ENCODE data around the gene RNF14. TPM values are rescaled to one million over a fixed set of nuclear protein-coding genes. Genes with fewer than 3 reads are reported as not detected.

Gene RNF14
- total RNA-seq, 1 experiment from 2014 or later: 37.5 TPM

- Histone ChIP-seq H3K36me3 (ENCODE audit: control insufficient read depth in 1 of 2, insufficient read depth in 2 of 2, low read length in 2 of 2) (peaks cover 0 to 3% of the 10 kb centered on the region in 2 experiments; a peak in 2 of 4 replicates), H3K27ac (ENCODE audit: low read depth, low read length) (peak within 1 kb of the TSS; percentile 66), H3K4me3 (replicated peaks in 1 of 2; ENCODE audit: low read depth in 1 of 2, low read length in 2 of 2) (peak within 1 kb of the TSS; percentile 62 to 88), H4K20me1 (ENCODE audit: insufficient read depth) (no peaks in the 10 kb centered on the region), H3K4me1 (ENCODE audit: control insufficient read depth in 1 of 2, insufficient read depth in 2 of 2, low read length in 2 of 2) (peaks cover 13 to 45% of the 10 kb centered on the region in 2 experiments), H3K9ac (ENCODE audit: low read length) (peak within 1 kb of the TSS; percentile 87), H3K9me3 (ENCODE audit: control insufficient read depth in 1 of 2, insufficient read depth in 1 of 2, low read depth in 1 of 2, low read length in 2 of 2) (no peaks in the 10 kb centered on the region), H2AFZ (ENCODE audit: low read depth, low read length, poor library complexity, severe bottlenecking) (no peak within 1 kb of the TSS), H3K79me2 (ENCODE audit: insufficient read depth, low read length) (peaks cover 4% of the 10 kb centered on the region; the same call in 1 of the 2 replicates), H3K4me2 (ENCODE audit: low read length) (peak within 1 kb of the TSS; percentile 96), H3K27me3 (ENCODE audit: insufficient read depth, low read length) (no peaks in the 10 kb centered on the region), H3K9me2 (ENCODE audit: insufficient read depth) (no peaks in the 10 kb centered on the region)
- RAD21 ChIA-PET (ENCODE audit: low non-redundant PET in 1 of 2, low total read pairs in 2 of 2, uncharacterized antibody in 2 of 2, unreplicated experiment in 2 of 2): interaction anchor here (0.7 to 1.8 kb wide), 3 partner anchors 130 to 700 kb away, joined by 3 to 4 read pairs (median 4); no protein-coding TSS in a partner anchor
- ATAC-seq: peak; percentile 82
- CTCF ChIA-PET: interaction anchor here (1.1 to 3.4 kb wide), 10 partner anchors 12 to 321 kb away, joined by 3 to 35 read pairs (median 6); no protein-coding TSS in a partner anchor
- no TSS peak for BruUV-seq (replicated peaks)
- intact Hi-C loops (cut with micrococcal nuclease): loop anchor here (2.0 kb wide), 1 partner anchor 46 kb away; no protein-coding TSS in a partner anchor
- DNase-seq (ENCODE audit: low read depth, low spot score): peak; percentile 49
- POLR2A ChIA-PET: interaction anchor here (0.5 to 2.1 kb wide), 3 partner anchors 11 to 130 kb away, joined by 4 to 11 read pairs (median 7); no protein-coding TSS in a partner anchor
- no peak for TF ChIP-seq FOSL1 (IDR thresholded peaks at IDR 0.05; ENCODE audit: low read depth)
- peak; percentile 87 for TF ChIP-seq POLR2AphosphoS5 (IDR thresholded peaks at IDR 0.05; ENCODE audit: low read depth, low read length)
- TF ChIP-seq JUND (IDR thresholded peaks at IDR 0.05): no peak
- no peak for TF ChIP-seq ELF1 (IDR thresholded peaks at IDR 0.05; ENCODE audit: borderline replicate concordance, low read depth)
- no peak; the same call in 1 of the 2 replicates for TF ChIP-seq MAX (IDR thresholded peaks at IDR 0.05)
- no peak for TF ChIP-seq EZH2phosphoT487 (IDR thresholded peaks at IDR 0.05; ENCODE audit: borderline replicate concordance)
- no peak for TF ChIP-seq EGR1 (IDR thresholded peaks at IDR 0.05; ENCODE audit: low read depth)
- TF ChIP-seq, protein P1, sequence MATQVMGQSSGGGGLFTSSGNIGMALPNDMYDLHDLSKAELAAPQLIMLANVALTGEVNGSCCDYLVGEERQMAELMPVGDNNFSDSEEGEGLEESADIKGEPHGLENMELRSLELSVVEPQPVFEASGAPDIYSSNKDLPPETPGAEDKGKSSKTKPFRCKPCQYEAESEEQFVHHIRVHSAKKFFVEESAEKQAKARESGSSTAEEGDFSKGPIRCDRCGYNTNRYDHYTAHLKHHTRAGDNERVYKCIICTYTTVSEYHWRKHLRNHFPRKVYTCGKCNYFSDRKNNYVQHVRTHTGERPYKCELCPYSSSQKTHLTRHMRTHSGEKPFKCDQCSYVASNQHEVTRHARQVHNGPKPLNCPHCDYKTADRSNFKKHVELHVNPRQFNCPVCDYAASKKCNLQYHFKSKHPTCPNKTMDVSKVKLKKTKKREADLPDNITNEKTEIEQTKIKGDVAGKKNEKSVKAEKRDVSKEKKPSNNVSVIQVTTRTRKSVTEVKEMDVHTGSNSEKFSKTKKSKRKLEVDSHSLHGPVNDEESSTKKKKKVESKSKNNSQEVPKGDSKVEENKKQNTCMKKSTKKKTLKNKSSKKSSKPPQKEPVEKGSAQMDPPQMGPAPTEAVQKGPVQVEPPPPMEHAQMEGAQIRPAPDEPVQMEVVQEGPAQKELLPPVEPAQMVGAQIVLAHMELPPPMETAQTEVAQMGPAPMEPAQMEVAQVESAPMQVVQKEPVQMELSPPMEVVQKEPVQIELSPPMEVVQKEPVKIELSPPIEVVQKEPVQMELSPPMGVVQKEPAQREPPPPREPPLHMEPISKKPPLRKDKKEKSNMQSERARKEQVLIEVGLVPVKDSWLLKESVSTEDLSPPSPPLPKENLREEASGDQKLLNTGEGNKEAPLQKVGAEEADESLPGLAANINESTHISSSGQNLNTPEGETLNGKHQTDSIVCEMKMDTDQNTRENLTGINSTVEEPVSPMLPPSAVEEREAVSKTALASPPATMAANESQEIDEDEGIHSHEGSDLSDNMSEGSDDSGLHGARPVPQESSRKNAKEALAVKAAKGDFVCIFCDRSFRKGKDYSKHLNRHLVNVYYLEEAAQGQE (IDR thresholded peaks at IDR 0.05; ENCODE audit: low read depth): no peak
- TF ChIP-seq, protein P2, sequence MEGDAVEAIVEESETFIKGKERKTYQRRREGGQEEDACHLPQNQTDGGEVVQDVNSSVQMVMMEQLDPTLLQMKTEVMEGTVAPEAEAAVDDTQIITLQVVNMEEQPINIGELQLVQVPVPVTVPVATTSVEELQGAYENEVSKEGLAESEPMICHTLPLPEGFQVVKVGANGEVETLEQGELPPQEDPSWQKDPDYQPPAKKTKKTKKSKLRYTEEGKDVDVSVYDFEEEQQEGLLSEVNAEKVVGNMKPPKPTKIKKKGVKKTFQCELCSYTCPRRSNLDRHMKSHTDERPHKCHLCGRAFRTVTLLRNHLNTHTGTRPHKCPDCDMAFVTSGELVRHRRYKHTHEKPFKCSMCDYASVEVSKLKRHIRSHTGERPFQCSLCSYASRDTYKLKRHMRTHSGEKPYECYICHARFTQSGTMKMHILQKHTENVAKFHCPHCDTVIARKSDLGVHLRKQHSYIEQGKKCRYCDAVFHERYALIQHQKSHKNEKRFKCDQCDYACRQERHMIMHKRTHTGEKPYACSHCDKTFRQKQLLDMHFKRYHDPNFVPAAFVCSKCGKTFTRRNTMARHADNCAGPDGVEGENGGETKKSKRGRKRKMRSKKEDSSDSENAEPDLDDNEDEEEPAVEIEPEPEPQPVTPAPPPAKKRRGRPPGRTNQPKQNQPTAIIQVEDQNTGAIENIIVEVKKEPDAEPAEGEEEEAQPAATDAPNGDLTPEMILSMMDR (IDR thresholded peaks at IDR 0.05 in 2 of 3, conservative IDR thresholded peaks at IDR 0.05 in 1 of 3; ENCODE audit: borderline replicate concordance in 1 of 3, insufficient read depth in 1 of 3, low read depth in 2 of 3, low read length in 2 of 3): no peak
- TF ChIP-seq SP1 (IDR thresholded peaks at IDR 0.05; ENCODE audit: low read depth): no peak
- TF ChIP-seq, protein P3, sequence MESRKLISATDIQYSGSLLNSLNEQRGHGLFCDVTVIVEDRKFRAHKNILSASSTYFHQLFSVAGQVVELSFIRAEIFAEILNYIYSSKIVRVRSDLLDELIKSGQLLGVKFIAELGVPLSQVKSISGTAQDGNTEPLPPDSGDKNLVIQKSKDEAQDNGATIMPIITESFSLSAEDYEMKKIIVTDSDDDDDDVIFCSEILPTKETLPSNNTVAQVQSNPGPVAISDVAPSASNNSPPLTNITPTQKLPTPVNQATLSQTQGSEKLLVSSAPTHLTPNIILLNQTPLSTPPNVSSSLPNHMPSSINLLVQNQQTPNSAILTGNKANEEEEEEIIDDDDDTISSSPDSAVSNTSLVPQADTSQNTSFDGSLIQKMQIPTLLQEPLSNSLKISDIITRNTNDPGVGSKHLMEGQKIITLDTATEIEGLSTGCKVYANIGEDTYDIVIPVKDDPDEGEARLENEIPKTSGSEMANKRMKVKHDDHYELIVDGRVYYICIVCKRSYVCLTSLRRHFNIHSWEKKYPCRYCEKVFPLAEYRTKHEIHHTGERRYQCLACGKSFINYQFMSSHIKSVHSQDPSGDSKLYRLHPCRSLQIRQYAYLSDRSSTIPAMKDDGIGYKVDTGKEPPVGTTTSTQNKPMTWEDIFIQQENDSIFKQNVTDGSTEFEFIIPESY (IDR thresholded peaks at IDR 0.05; ENCODE audit: extremely low read depth, insufficient replicate concordance, low read length): peak; percentile 21
- TF ChIP-seq ZFX (IDR thresholded peaks at IDR 0.05): peak; percentile 47; the same call in 1 of the 2 replicates
- no peak for TF ChIP-seq RAD21 (IDR thresholded peaks at IDR 0.05; ENCODE audit: low read depth)
- TF ChIP-seq CEBPB (IDR thresholded peaks at IDR 0.05; ENCODE audit: low read depth): no peak
- TF ChIP-seq TCF7L2 (IDR thresholded peaks at IDR 0.05; ENCODE audit: borderline replicate concordance, extremely low read depth, insufficient read depth, insufficient read length): peak; percentile 36
- TF ChIP-seq SIN3A (IDR thresholded peaks at IDR 0.05; ENCODE audit: low read depth): no peak; the same call in 1 of the 2 replicates
- TF ChIP-seq EZH2 (IDR thresholded peaks at IDR 0.05): no peak
- peak; percentile 75 for TF ChIP-seq POLR2A (IDR thresholded peaks at IDR 0.05; ENCODE audit: borderline replicate concordance, extremely low read depth, insufficient read depth, insufficient read length)
- no peak for TF ChIP-seq SRF (IDR thresholded peaks at IDR 0.05; ENCODE audit: low read depth)
- no peak for TF ChIP-seq CBX3 (IDR thresholded peaks at IDR 0.05; ENCODE audit: low read depth)
Measured at GRCh38 chr5:142012792-142013388, 44.0 kb downstream of the RNF14 start, which contains the start of gene GNPDA1. Gene GNPDA1 (minus strand): TSS chr5:142013027. CDS start chr5:142012035, 992 bp downstream.

Data from HCT116 (cell line).